GM12878 (cell line): ENCODE measurements around the gene ANKRD11. TPM values are rescaled to one million over a fixed set of nuclear protein-coding genes. Genes with fewer than 3 reads are reported as not detected.

Source experiments
- ATAC-seq: fragments of 200-7000 bp; cut with Tn5 transposase; 3 replicates; pipeline ENCODE4 v1.9.1; 2020; ENCODE audit warnings: mild to moderate bottlenecking, moderate library complexity
- BruUV-seq: library from RNA; stranded (reverse); fragments of 400-500 nt; replicated peaks from 2 replicates; lab custom pipeline; 2021; lab: Mats Ljungman, UMichigan
- CTCF ChIA-PET: fragments of 300-600 bp; sonication (Branson Sonifier 250); formaldehyde crosslinking; extraction: SDS; loops from one replicate; lab custom pipeline; 2021; ENCODE audit warnings: inconsistent platforms; lab: Yijun Ruan, JAX
- POLR2A ChIA-PET: fragments of 350-600 bp; formaldehyde crosslinking; extraction: SDS; loops from one replicate; lab custom pipeline; 2021; ENCODE audit warnings: inconsistent platforms; lab: Charles Lee
- RAD21 ChIA-PET: fragments of 300-600 bp; sonication (Branson Sonifier 250); formaldehyde crosslinking; loops from one replicate; lab custom pipeline; 2023; ENCODE audit warnings: antibody characterized with exemption; ENCODE audit not compliant: unreplicated experiment; lab: Charles Lee
- SMC1A ChIA-PET: fragments of 300-600 bp; sonication (Branson Sonifier 250); formaldehyde crosslinking; loops from one replicate; lab custom pipeline; 2023; ENCODE audit not compliant: unreplicated experiment, uncharacterized antibody; lab: Charles Lee
- DNase-seq: peaks from one replicate; pipeline ENCODE4 v3.0.0-alpha.2; 2011; ENCODE audit warnings: low read depth, low spot score
- FAIRE-seq: peaks from 3 replicates; lab custom pipeline; 2011; peaks lifted over from hg19 to GRCh38; lab: Jason Lieb, UNC
- H2AFZ ChIP-seq: 2 replicates; pipeline ENCODE4 v1.6.0; 2011; ENCODE audit warnings: low read depth, low read length, control low read depth; ENCODE audit not compliant: control insufficient read depth
- H3K27ac ChIP-seq: 2 replicates; pipeline ENCODE4 v1.5.1; 2011; ENCODE audit warnings: control low read depth; ENCODE audit not compliant: control insufficient read depth, insufficient read depth
- H3K27me3 ChIP-seq, 2 experiments: replicated peaks in 1 of 2; 2 replicates each; pipeline versions ENCODE4 v1.6.0 to v1.6.1; 2011; ENCODE audit warnings: low read length in 1 of 2; ENCODE audit not compliant: control insufficient read depth in 2 of 2, insufficient read depth in 2 of 2
- H3K36me3 ChIP-seq, 2 experiments: 2 replicates each; pipeline ENCODE4 v1.5.1; 2011; ENCODE audit warnings: low read length in 1 of 2; ENCODE audit not compliant: control insufficient read depth in 2 of 2, insufficient read depth in 2 of 2
- H3K4me1 ChIP-seq: 2 replicates; pipeline ENCODE4 v1.6.1; 2011; ENCODE audit warnings: mild to moderate bottlenecking, low read length, moderate library complexity, mixed read lengths; ENCODE audit not compliant: control insufficient read depth, insufficient read depth
- H3K4me2 ChIP-seq: 2 replicates; pipeline ENCODE4 v1.6.0; 2011; ENCODE audit warnings: control low read depth; ENCODE audit not compliant: control insufficient read depth, insufficient read depth
- H3K4me3 ChIP-seq: fragments of 200-600 bp; sonication (generic); 2 replicates; pipeline ENCODE4 v1.5.1; 2016
- H3K79me2 ChIP-seq: 2 replicates; pipeline ENCODE4 v1.6.0; 2011; ENCODE audit warnings: low read length; ENCODE audit not compliant: control insufficient read depth, insufficient read depth
- H3K9ac ChIP-seq: 2 replicates; pipeline ENCODE4 v1.8.0; 2011; ENCODE audit warnings: low read length, control low read depth, mixed read lengths; ENCODE audit not compliant: control insufficient read depth, insufficient read depth
- H3K9me3 ChIP-seq: replicated peaks from 3 replicates; pipeline ENCODE4 v1.5.1; 2011; ENCODE audit warnings: mild to moderate bottlenecking, low read length; ENCODE audit not compliant: control insufficient read depth, insufficient read depth
- H4K20me1 ChIP-seq: 2 replicates; pipeline ENCODE4 v1.6.0; 2011; ENCODE audit not compliant: control insufficient read depth, insufficient read depth
- BACH1 ChIP-seq: fragments of 450-650 bp; IDR thresholded peaks from 2 replicates; pipeline ENCODE4 v1.6.1; 2017; ENCODE audit warnings: mild to moderate bottlenecking, borderline replicate concordance
- BRCA1 ChIP-seq: IDR thresholded peaks from 2 replicates; pipeline ENCODE4 v1.6.1; 2011; ENCODE audit warnings: low read depth, low read length, improper control_type of control experiment
- CBX5 ChIP-seq: sonication (generic); IDR thresholded peaks from 2 replicates; pipeline ENCODE4 v1.6.1; 2016; ENCODE audit warnings: low read depth, moderate library complexity, mild to moderate bottlenecking, inconsistent platforms
- GABPA ChIP-seq: IDR thresholded peaks from 2 replicates; pipeline ENCODE4 v1.6.1; 2014; ENCODE audit warnings: antibody characterized with exemption, low read depth, mild to moderate bottlenecking, inconsistent platforms
- HDAC2 ChIP-seq: fragments of 200-600 bp; sonication (generic); IDR thresholded peaks from 2 replicates; pipeline ENCODE4 v1.6.1; 2017
- HDAC6 ChIP-seq: fragments of 200-600 bp; sonication (generic); IDR thresholded peaks from one replicate; pipeline ENCODE4 v1.8.0; 2017; ENCODE audit warnings: antibody characterized with exemption; ENCODE audit not compliant: unreplicated experiment
- MTA2 ChIP-seq: fragments of 450-650 bp; IDR thresholded peaks from 2 replicates; pipeline ENCODE4 v1.6.1; 2016; ENCODE audit warnings: low read depth, mild to moderate bottlenecking, moderate library complexity
- SREBF2 ChIP-seq: IDR thresholded peaks from 2 replicates; pipeline ENCODE4 v1.6.1; 2012; ENCODE audit warnings: mild to moderate bottlenecking, low read length
- TCF3 ChIP-seq: IDR thresholded peaks from 2 replicates; pipeline ENCODE4 v1.6.1; 2012; ENCODE audit warnings: low read depth, mild to moderate bottlenecking, low read length, borderline replicate concordance; ENCODE audit not compliant: insufficient read depth
- WRNIP1 ChIP-seq: IDR thresholded peaks from 2 replicates; pipeline ENCODE4 v1.6.1; 2011; ENCODE audit warnings: low read depth, low read length, improper control_type of control experiment, borderline replicate concordance
- YY1 ChIP-seq: IDR thresholded peaks from 2 replicates; pipeline ENCODE4 v1.6.1; 2011; ENCODE audit warnings: low read depth, mild to moderate bottlenecking, low read length
- ZNF24 ChIP-seq: fragments of 450-650 bp; IDR thresholded peaks from 2 replicates; pipeline ENCODE4 v1.6.1; 2017; ENCODE audit warnings: antibody characterized with exemption, mild to moderate bottlenecking
- WGBS: methylation state at CpG from one replicate; pipeline ENCODE4 v1.1.6; 2016; ENCODE audit warnings: low lambda C conversion rate; ENCODE audit not compliant: insufficient replicate concordance, insufficient coverage; ENCODE audit errors: missing lambda C conversion rate; 5-methylcytosine and 5-hydroxymethylcytosine counted together
- in situ Hi-C: fragments of 300-500 bp; cut with MboI; formaldehyde crosslinking; loops from 9 replicates; pipeline ENCODE4 v1.14.3; 2018; ENCODE audit warnings: mixed read lengths
- intact Hi-C: fragments of 100-400 bp; cut with micrococcal nuclease; formaldehyde crosslinking; loops from one replicate; pipeline ENCODE4 v1.14.2; 2022; ENCODE audit not compliant: unreplicated experiment
- polyA plus RNA-seq, 11 experiments: library from polyadenylated mRNA; depleted of rRNA in 4 of 11; unstranded in 6 of 11; stranded (reverse) in 5 of 11; fragments of >200 nt; fragmentation: Nextera tagmentation in 4 of 11; fragmentation: Illumina TruSeq in 1 of 11; extraction: Ambion mirVana in 4 of 11; extraction: Trizol in 1 of 11; gene quantifications; 1 replicate in 1 of 11; 2 replicates in 10 of 11; pipeline versions ENCODE4 v1.2.1 to v1.2.3, GENCODE V29; 2011 to 2016; ENCODE audit warnings: inconsistent platforms in 2 of 11, missing spikeins in 2 of 11, low read depth in 1 of 11
- total RNA-seq, 4 experiments: library from RNA; depleted of rRNA in 3 of 4; stranded (reverse); fragments of >200 nt in 3 of 4; fragmentation: Illumina TruSeq in 1 of 4; extraction: Trizol in 1 of 4; gene quantifications; 2 replicates each; pipeline versions ENCODE4 v1.2.1 to v1.2.3, GENCODE V29; 2013 to 2021
- TF ChIP-seq, protein P1 (sequence below): fragments of 450-650 bp; IDR thresholded peaks from 2 replicates; pipeline ENCODE4 v1.6.1; 2017; ENCODE audit warnings: mild to moderate bottlenecking, moderate library complexity
- TF ChIP-seq, protein P2 (sequence below): fragments of 450-650 bp; formaldehyde crosslinking; IDR thresholded peaks from 2 replicates; pipeline ENCODE4 v1.5.0; 2022; ENCODE audit warnings: mild to moderate bottlenecking, missing genetic modification characterization
- TF ChIP-seq, protein P3 (sequence below): fragments of 450-650 bp; formaldehyde crosslinking; IDR thresholded peaks from 2 replicates; pipeline ENCODE4 v1.4.0; 2022; ENCODE audit warnings: mild to moderate bottlenecking, moderate library complexity

ANKRD11 gene
- total and polyA plus RNA-seq, 10 of the 15 experiments (the other 5 are each of a cell fraction or from before 2014, with no cell fraction given) = 5.1 to 103 (median 27.4) TPM

DNA sequence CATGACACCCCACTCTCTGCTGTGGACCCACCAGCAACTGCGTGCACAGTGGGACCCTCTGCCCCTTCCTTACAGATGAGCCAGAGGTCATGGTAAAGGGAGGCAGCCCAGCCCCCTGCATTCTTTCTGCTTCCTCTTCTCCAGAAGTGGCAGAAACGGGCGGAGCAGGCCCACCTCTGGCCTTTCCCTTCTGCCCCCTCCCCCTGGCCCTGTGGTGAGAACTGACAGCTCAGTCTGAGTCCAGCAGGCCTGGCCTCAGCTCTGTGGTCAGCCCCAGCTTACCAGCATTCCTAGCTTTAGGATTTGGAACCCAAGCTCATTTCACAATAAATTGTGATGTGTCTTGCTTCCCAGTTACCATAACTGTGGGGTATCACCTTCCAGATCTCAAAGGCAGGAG lies 4.8 kb upstream of the ANKRD11 start:
- no peak for ATAC-seq
- ChIA-PET RAD21 (interaction anchor here (0.7 to 1.9 kb wide), 4 partner anchors 13 to 180 kb away, joined by 3 to 6 read pairs (median 4); partner anchors contain the start of gene SPG7), CTCF (interaction anchor here (0.8 kb wide), 1 partner anchor 13 kb away, joined by 6 read pairs; the partner anchor contains the start of gene SPG7), SMC1A (interaction anchor here (0.6 to 1.1 kb wide), 3 partner anchors 11 to 138 kb away, joined by 3 to 5 read pairs (median 4); no protein-coding TSS in a partner anchor), POLR2A (interaction anchor here (0.8 to 1.2 kb wide), 2 partner anchors 16 to 75 kb away, joined by 3 to 5 read pairs; no protein-coding TSS in a partner anchor)
- peaks cover 10% of the 10 kb centered on the region for H3K4me1 ChIP-seq
- H2AFZ ChIP-seq = no peak overlapping the region
- no peak overlapping the region for H3K4me3 ChIP-seq
- intact Hi-C loops (no loop called here), in situ Hi-C loops (no loop called here)
- no peaks in the 10 kb centered on the region for H3K27me3 ChIP-seq
- H3K79me2 ChIP-seq = peaks cover 21% of the 10 kb centered on the region
- 93% methylated on average over 3 of the region's 3 CpGs for WGBS
- H3K9ac ChIP-seq = no peak overlapping the region
- H3K9me3 ChIP-seq = no peaks in the 10 kb centered on the region
- DNase-seq = no peak
- H4K20me1 ChIP-seq = no peaks in the 10 kb centered on the region; the same call in 1 of the 2 replicates
- H3K4me2 ChIP-seq = no peak overlapping the region
- no peak for FAIRE-seq
- H3K27ac ChIP-seq = no peak overlapping the region
- no TSS peak for BruUV-seq
- peaks cover 0 to 2% of the 10 kb centered on the region in 2 experiments; a peak in 1 of 4 replicates for H3K36me3 ChIP-seq
- TF ChIP-seq, protein P1, sequence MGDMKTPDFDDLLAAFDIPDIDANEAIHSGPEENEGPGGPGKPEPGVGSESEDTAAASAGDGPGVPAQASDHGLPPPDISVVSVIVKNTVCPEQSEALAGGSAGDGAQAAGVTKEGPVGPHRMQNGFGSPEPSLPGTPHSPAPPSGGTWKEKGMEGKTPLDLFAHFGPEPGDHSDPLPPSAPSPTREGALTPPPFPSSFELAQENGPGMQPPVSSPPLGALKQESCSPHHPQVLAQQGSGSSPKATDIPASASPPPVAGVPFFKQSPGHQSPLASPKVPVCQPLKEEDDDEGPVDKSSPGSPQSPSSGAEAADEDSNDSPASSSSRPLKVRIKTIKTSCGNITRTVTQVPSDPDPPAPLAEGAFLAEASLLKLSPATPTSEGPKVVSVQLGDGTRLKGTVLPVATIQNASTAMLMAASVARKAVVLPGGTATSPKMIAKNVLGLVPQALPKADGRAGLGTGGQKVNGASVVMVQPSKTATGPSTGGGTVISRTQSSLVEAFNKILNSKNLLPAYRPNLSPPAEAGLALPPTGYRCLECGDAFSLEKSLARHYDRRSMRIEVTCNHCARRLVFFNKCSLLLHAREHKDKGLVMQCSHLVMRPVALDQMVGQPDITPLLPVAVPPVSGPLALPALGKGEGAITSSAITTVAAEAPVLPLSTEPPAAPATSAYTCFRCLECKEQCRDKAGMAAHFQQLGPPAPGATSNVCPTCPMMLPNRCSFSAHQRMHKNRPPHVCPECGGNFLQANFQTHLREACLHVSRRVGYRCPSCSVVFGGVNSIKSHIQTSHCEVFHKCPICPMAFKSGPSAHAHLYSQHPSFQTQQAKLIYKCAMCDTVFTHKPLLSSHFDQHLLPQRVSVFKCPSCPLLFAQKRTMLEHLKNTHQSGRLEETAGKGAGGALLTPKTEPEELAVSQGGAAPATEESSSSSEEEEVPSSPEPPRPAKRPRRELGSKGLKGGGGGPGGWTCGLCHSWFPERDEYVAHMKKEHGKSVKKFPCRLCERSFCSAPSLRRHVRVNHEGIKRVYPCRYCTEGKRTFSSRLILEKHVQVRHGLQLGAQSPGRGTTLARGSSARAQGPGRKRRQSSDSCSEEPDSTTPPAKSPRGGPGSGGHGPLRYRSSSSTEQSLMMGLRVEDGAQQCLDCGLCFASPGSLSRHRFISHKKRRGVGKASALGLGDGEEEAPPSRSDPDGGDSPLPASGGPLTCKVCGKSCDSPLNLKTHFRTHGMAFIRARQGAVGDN = no peak
- TF ChIP-seq CBX5 (no peak), BRCA1 (no peak), YY1 (no peak), HDAC2 (no peak), ZNF24 (no peak), SREBF2 (no peak), TCF3 (no peak), GABPA (no peak), HDAC6 (no peak), BACH1 (no peak), WRNIP1 (no peak), MTA2 (no peak)
- TF ChIP-seq, protein P2, sequence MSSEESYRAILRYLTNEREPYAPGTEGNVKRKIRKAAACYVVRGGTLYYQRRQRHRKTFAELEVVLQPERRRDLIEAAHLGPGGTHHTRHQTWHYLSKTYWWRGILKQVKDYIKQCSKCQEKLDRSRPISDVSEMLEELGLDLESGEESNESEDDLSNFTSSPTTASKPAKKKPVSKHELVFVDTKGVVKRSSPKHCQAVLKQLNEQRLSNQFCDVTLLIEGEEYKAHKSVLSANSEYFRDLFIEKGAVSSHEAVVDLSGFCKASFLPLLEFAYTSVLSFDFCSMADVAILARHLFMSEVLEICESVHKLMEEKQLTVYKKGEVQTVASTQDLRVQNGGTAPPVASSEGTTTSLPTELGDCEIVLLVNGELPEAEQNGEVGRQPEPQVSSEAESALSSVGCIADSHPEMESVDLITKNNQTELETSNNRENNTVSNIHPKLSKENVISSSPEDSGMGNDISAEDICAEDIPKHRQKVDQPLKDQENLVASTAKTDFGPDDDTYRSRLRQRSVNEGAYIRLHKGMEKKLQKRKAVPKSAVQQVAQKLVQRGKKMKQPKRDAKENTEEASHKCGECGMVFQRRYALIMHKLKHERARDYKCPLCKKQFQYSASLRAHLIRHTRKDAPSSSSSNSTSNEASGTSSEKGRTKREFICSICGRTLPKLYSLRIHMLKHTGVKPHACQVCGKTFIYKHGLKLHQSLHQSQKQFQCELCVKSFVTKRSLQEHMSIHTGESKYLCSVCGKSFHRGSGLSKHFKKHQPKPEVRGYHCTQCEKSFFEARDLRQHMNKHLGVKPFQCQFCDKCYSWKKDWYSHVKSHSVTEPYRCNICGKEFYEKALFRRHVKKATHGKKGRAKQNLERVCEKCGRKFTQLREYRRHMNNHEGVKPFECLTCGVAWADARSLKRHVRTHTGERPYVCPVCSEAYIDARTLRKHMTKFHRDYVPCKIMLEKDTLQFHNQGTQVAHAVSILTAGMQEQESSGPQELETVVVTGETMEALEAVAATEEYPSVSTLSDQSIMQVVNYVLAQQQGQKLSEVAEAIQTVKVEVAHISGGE (CRISPR knock-in tag) = no peak
- TF ChIP-seq, protein P3, sequence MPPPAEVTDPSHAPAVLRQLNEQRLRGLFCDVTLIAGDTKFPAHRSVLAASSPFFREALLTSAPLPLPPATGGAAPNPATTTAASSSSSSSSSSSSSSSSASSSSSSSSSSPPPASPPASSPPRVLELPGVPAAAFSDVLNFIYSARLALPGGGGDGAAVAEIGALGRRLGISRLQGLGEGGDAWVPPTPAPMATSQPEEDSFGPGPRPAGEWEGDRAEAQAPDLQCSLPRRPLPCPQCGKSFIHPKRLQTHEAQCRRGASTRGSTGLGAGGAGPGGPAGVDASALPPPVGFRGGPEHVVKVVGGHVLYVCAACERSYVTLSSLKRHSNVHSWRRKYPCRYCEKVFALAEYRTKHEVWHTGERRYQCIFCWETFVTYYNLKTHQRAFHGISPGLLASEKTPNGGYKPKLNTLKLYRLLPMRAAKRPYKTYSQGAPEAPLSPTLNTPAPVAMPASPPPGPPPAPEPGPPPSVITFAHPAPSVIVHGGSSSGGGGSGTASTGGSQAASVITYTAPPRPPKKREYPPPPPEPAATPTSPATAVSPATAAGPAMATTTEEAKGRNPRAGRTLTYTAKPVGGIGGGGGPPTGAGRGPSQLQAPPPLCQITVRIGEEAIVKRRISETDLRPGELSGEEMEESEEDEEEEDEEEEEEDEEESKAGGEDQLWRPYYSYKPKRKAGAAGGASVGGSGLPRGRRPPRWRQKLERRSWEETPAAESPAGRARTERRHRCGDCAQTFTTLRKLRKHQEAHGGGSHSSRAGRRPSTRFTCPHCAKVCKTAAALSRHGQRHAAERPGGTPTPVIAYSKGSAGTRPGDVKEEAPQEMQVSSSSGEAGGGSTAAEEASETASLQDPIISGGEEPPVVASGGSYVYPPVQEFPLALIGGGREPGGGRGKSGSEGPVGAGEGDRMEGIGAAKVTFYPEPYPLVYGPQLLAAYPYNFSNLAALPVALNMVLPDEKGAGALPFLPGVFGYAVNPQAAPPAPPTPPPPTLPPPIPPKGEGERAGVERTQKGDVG (CRISPR knock-in tag) = no peak
